HepG2 (cell line): ENCODE data around the gene DBNDD1. TPM values are rescaled to one million over a fixed set of nuclear protein-coding genes. Genes with fewer than 3 reads are reported as not detected.

Experiments
- ELK4 ChIP-seq: sonication (generic); formaldehyde crosslinking; IDR thresholded peaks from 2 replicates; pipeline ENCODE4 v1.9.0; 2021; ENCODE audit warnings: missing genetic modification reagents, borderline replicate concordance
- FOXK1 ChIP-seq: sonication (generic); formaldehyde crosslinking; IDR thresholded peaks from 2 replicates; pipeline ENCODE4 v1.4.0; 2020; ENCODE audit warnings: low read depth, missing genetic modification reagents, borderline replicate concordance
- KLF16 ChIP-seq, 2 experiments: sonication (generic) in 1 of 2; formaldehyde crosslinking in 1 of 2; IDR thresholded peaks; 2 replicates each; pipeline versions ENCODE4 v1.6.1 to v1.8.0; 2016 to 2023; ENCODE audit warnings: missing genetic modification reagents in 2 of 2, missing compliant biosample characterization in 1 of 2
- MNT ChIP-seq: fragments of 450-650 bp; IDR thresholded peaks from 2 replicates; pipeline ENCODE4 v1.6.1; 2016
- NRL ChIP-seq: sonication (generic); formaldehyde crosslinking; IDR thresholded peaks from 2 replicates; pipeline ENCODE4 v1.5.0; 2020; ENCODE audit warnings: missing genetic modification reagents, mild to moderate bottlenecking, moderate library complexity, borderline replicate concordance
- ONECUT2 ChIP-seq: sonication (generic); formaldehyde crosslinking; IDR thresholded peaks from 2 replicates; pipeline ENCODE4 v1.4.0; 2020; ENCODE audit warnings: missing genetic modification reagents
- TBX3 ChIP-seq: fragments of 450-650 bp; IDR thresholded peaks from 2 replicates; pipeline ENCODE4 v1.6.1; 2017; ENCODE audit warnings: antibody characterized with exemption, mild to moderate bottlenecking, inconsistent platforms, borderline replicate concordance
- ZBTB3 ChIP-seq: sonication (generic); formaldehyde crosslinking; IDR thresholded peaks from 2 replicates; pipeline ENCODE4 v1.4.0; 2020; ENCODE audit warnings: low read depth, mild to moderate bottlenecking, moderate library complexity, missing genetic modification reagents, borderline replicate concordance
- ZNF350 ChIP-seq: sonication (generic); formaldehyde crosslinking; IDR thresholded peaks from 2 replicates; pipeline ENCODE4 v1.4.0; 2020; ENCODE audit warnings: mild to moderate bottlenecking, low read depth, missing genetic modification reagents, borderline replicate concordance
- ZNF574 ChIP-seq: sonication (generic); formaldehyde crosslinking; IDR thresholded peaks from 2 replicates; pipeline ENCODE4 v1.4.0; 2020; ENCODE audit warnings: missing genetic modification reagents
- ZSCAN5A ChIP-seq: sonication (generic); formaldehyde crosslinking; IDR thresholded peaks from 2 replicates; pipeline ENCODE4 v1.8.0; 2022; ENCODE audit warnings: mild to moderate bottlenecking, missing genetic modification reagents, borderline replicate concordance
- polyA plus RNA-seq, 8 experiments: library from polyadenylated mRNA; depleted of rRNA in 3 of 8; stranded (reverse) in 7 of 8; unstranded in 1 of 8; fragments of >200 nt; fragmentation: Illumina TruSeq in 4 of 8; extraction: Trizol in 4 of 8; gene quantifications; 2 replicates each; pipeline versions ENCODE4 v1.2.1 to v1.2.3, GENCODE V29; 2011 to 2016; ENCODE audit warnings: low read depth in 4 of 8, missing spikeins in 1 of 8, mixed read lengths in 1 of 8; ENCODE audit not compliant: insufficient read depth in 1 of 8
- total RNA-seq, 5 experiments: library from RNA; depleted of rRNA; stranded (reverse); fragments of >200 nt; fragmentation: Illumina TruSeq; extraction: Trizol; gene quantifications; 2 replicates each; pipeline ENCODE4 v1.2.3, GENCODE V29; 2016; ENCODE audit warnings: low read depth in 1 of 5
- TF ChIP-seq, protein P1 (sequence below): IDR thresholded peaks from 2 replicates; pipeline ENCODE4 v1.6.1; 2012; ENCODE audit warnings: low read depth, low read length, improper control_type of control experiment
- TF ChIP-seq, protein P2 (sequence below): sonication (generic); formaldehyde crosslinking; IDR thresholded peaks from 2 replicates; pipeline ENCODE4 v1.4.0; 2020; ENCODE audit warnings: mild to moderate bottlenecking, missing genetic modification reagents

The DBNDD1 gene
- total and polyA plus RNA-seq, 2 of the 13 experiments (the other 11 are each of a cell fraction or from before 2014, with no cell fraction given) = 17.0 to 40.4 TPM

DNA sequence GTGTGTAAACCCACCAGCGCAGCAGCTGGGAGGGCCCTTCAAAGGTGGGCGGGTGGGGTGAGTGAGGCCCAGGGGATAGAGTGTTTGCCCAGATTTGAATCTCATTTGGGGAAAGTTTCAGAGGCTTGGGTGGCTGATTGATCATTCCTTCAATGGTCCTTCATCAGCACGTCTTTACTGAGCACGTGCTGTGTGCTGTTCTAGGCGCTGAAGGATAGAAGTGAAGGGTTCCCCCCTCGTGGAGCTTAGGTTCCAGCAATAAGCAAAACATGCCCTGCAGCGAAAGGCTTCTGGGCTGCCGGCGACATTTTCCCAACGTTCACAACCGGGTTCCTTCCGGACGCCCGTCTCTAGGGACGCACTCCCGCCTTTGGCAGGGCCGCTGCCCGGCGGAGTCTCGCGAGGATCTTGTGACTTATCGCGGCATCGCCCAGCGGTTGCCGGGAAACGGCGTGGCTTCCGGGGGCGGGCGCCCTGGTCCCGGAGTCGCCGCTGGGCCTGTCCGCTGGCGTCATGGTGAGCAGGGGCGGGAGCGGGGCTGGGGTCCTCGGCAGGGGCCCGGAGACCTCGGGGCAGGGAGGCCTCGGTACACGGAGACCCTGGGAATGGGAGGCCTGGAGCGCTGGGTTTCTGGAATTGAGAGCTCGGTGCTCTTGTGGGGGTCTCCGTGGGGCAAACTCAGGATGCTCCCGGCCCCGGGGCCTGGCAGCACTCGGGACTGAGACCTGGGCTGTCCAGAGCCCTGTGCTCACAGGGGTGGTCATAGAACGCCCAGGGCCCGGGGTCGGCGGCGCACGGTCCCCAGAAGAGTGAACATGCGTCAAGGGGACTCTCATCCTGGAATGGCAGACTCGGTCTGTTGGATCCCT, 3.2 kb upstream of the DBNDD1 start (continued):
- TF ChIP-seq TBX3 (no peak), NRL (CRISPR knock-in tag) (peak; percentile 85; the same call in 1 of the 2 replicates), ZBTB3 (0 out of 2 replicates have a peak, but pooled peaks have one; percentile 43), ZNF350 (CRISPR knock-in tag) (no peak; the same call in 1 of the 2 replicates), ELK4 (CRISPR knock-in tag) (peak; percentile 12; the same call in 1 of the 2 replicates), ZSCAN5A (CRISPR knock-in tag) (peak; percentile 34; the same call in 1 of the 2 replicates), FOXK1 (peak; percentile 55; the same call in 1 of the 2 replicates), ONECUT2 (no peak; the same call in 1 of the 2 replicates), KLF16 (CRISPR knock-in tag; IDR thresholded peaks at IDR 0.05) (peak in 1 of 2 experiments; percentile 95; a peak in 2 of 4 replicates), ZNF574 (CRISPR knock-in tag) (peak; percentile 90), MNT (peak; percentile 39)
- TF ChIP-seq, protein P1, sequence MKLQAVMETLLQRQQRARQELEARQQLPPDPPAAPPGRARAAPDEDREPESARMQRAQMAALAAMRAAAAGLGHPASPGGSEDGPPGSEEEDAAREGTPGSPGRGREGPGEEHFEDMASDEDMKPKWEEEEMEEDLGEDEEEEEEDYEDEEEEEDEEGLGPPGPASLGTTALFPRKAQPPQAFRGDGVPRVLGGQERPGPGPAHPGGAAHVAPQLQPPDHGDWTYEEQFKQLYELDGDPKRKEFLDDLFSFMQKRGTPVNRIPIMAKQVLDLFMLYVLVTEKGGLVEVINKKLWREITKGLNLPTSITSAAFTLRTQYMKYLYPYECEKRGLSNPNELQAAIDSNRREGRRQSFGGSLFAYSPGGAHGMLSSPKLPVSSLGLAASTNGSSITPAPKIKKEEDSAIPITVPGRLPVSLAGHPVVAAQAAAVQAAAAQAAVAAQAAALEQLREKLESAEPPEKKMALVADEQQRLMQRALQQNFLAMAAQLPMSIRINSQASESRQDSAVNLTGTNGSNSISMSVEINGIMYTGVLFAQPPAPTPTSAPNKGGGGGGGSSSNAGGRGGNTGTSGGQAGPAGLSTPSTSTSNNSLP = no peak
- TF ChIP-seq, protein P2, sequence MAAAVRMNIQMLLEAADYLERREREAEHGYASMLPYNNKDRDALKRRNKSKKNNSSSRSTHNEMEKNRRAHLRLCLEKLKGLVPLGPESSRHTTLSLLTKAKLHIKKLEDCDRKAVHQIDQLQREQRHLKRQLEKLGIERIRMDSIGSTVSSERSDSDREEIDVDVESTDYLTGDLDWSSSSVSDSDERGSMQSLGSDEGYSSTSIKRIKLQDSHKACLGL = peak; percentile 26; the same call in 1 of the 2 replicates
